BE2C (cell line): ENCODE data around the gene ARFGEF2.
A peak's percentile ranks its signal among the peaks of the same experiment; 100 is the strongest.

Experiments used
- DNase-seq: peaks from one replicate; pipeline ENCODE4 v3.0.0-alpha.2; 2020
- H3K27me3 ChIP-seq: fragments of 250-450 bp; sonication (Bioruptor Pico); 2 replicates; pipeline ENCODE4 v1.5.1; 2020; ENCODE audit warnings: mild to moderate bottlenecking
- H3K36me3 ChIP-seq: fragments of 250-450 bp; sonication (Bioruptor Pico); 2 replicates; pipeline ENCODE4 v1.5.1; 2020; ENCODE audit warnings: mild to moderate bottlenecking
- H3K4me1 ChIP-seq: fragments of 250-450 bp; sonication (Bioruptor Pico); 2 replicates; pipeline ENCODE4 v1.5.1; 2020
- H3K4me3 ChIP-seq: 2 replicates; pipeline ENCODE4 v1.5.1; 2011; ENCODE audit warnings: low read depth, low read length
- H3K9me3 ChIP-seq: fragments of 250-450 bp; sonication (Bioruptor Pico); 2 replicates; pipeline ENCODE4 v1.5.1; 2020
- CTCF ChIP-seq: IDR thresholded peaks from 2 replicates; pipeline ENCODE4 v1.5.1; 2012; ENCODE audit warnings: mild to moderate bottlenecking, low read depth, low read length

Gene ARFGEF2

DNA sequence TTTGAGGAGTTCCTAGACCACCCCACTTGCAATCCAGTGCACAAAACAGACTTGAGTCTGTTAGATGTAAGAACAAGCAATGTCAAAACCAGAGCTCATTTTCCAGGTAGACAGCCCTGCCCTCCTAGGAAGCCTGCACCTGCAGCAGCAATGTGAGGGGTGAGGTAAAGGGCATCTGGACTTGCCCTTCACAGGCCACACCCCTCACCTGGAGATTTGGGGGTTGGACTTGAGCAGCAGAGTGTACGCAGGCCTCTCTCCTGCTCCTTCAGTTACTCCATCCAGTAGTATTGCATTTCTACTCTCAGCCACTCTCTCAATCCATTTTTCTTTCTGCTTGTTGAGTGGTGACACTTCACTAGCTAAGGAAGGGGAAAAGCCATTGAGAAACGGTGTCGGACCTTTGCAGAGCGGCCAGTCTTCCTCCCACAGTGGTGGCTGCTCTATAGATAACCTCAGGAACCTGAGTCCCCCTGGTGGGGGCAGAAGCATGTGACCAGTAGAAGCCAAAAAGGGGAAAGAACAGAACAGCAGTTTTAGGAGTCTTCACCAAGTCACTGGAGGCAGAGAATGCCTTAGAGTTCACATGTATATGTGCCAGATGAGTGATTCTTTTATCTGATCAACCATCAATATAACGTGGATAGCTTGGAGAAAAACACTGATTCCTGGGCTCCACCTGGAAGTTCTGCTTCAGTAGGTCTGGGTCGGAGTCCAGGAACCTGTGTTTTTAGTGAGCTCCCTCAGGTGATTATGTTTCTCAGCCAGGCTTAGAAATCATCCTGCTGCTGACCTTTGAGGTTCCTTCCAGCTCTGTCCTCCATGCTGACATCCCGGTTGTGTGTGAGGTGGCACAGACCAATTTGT, 28.0 kb downstream of the ARFGEF2 start:
- Histone ChIP-seq H3K36me3 (peaks cover 62% of the 10 kb centered on the region), H3K4me1 (no peaks in the 10 kb centered on the region), H3K9me3 (no peaks in the 10 kb centered on the region), H3K4me3 (no peak overlapping the region), H3K27me3 (no peaks in the 10 kb centered on the region)
- DNase-seq, result no peak
- TF ChIP-seq CTCF, result peak; percentile 44

DNA sequence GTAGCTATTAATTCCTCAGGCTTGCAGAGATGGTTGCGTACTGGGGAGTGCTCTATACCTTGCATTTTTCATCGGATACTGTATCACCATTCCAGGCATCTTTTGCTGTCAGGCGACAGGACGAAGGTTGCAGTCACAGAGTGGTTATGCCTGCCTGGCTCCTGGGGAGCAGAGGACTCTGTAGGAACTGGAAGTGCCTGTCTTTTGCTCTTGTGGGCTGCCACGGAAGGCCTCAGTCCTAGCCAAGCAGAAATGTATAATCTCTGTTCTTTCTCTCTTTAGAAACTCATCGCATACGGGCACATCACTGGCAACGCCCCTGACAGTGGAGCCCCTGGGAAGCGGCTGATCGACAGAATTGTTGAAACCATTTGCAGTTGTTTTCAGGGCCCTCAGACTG, 29.5 kb downstream of the ARFGEF2 start:
- no peaks in the 10 kb centered on the region for H3K9me3 ChIP-seq
- H3K27me3 ChIP-seq, result no peaks in the 10 kb centered on the region
- no peak for DNase-seq
- H3K4me1 ChIP-seq, result no peaks in the 10 kb centered on the region
- peaks cover 67% of the 10 kb centered on the region for H3K36me3 ChIP-seq
- no peak overlapping the region for H3K4me3 ChIP-seq
- TF ChIP-seq CTCF, result no peak

DNA sequence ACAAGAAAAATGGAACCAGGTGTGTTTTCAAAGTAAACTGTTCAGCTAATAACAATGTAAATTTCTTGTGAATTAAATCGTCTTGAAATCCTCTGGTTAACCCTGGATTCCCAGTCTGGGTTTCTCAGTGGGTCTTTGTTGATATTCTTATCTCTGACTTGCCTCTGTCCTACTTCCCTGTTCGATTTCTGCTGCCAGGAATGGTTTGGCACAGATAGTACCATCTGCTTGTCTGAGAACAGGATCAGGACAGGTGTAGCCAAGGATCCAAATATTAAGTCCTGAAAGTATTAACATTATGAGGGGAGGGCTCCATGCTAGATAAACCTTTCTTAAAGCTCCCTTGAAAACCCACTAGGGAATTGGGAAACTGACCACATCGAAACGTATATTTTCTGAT, 30.1 kb downstream of the ARFGEF2 start:
- H3K9me3 ChIP-seq, result no peaks in the 10 kb centered on the region
- DNase-seq, result no peak
- H3K36me3 ChIP-seq, result peaks cover 67% of the 10 kb centered on the region
- H3K4me1 ChIP-seq, result no peaks in the 10 kb centered on the region; the same call in 1 of the 2 replicates
- H3K27me3 ChIP-seq, result no peaks in the 10 kb centered on the region
- TF ChIP-seq CTCF, result no peak
- H3K4me3 ChIP-seq, result no peak overlapping the region

DNA sequence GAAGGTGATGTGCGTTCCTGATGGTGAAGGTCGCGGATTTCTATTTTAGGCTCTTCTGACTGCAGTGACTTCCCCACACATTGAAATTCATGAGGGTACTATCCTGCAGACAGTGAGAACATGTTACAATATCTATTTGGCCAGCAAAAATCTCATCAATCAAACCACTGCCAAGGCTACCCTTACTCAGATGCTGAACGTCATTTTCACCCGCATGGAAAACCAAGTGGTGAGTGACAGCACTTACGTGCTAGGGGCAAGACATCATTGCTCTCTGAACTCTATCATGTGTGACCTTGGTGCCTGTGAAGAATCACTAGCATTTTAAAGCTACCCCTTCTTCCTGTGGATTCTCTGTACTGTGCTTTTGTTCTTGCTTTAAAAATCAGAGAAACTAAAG, 31.1 kb downstream of the ARFGEF2 start:
- Histone ChIP-seq H3K9me3 (no peaks in the 10 kb centered on the region), H3K4me3 (no peak overlapping the region), H3K4me1 (peaks cover 2% of the 10 kb centered on the region; the same call in 1 of the 2 replicates), H3K27me3 (no peaks in the 10 kb centered on the region), H3K36me3 (peaks cover 62% of the 10 kb centered on the region)
- TF ChIP-seq CTCF, result no peak
- DNase-seq, result no peak

DNA sequence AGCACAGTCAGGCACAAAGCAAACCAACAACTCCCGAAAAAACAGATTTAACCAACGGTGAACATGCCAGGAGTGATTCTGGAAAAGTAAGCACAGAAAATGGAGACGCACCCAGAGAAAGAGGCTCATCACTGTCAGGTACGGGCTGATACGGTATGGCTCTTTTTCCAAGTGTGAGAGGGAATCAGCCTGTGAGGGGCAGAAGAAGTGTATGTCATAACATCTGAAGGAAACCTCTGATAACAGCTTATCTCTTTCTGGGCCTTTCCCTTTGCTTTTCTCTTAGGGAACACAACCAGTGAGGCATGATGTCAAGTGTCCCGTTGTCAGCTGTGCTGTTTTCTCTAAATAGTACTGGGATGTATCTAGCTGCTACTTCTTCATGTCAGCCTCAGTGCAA, 32.1 kb downstream of the ARFGEF2 start:
- peaks cover 54% of the 10 kb centered on the region for H3K36me3 ChIP-seq
- no peaks in the 10 kb centered on the region for H3K9me3 ChIP-seq
- H3K4me1 ChIP-seq, result peaks cover 2% of the 10 kb centered on the region; the same call in 1 of the 2 replicates
- no peak for TF ChIP-seq CTCF
- H3K27me3 ChIP-seq, result no peaks in the 10 kb centered on the region
- H3K4me3 ChIP-seq, result no peak overlapping the region
- DNase-seq, result no peak

GRCh38 chr20:48956052-48956451, 34.5 kb downstream of the ARFGEF2 start:
- peaks cover 38% of the 10 kb centered on the region for H3K36me3 ChIP-seq
- no peak for TF ChIP-seq CTCF
- no peaks in the 10 kb centered on the region for H3K27me3 ChIP-seq
- H3K9me3 ChIP-seq, result no peaks in the 10 kb centered on the region
- peaks cover 2% of the 10 kb centered on the region; the same call in 1 of the 2 replicates for H3K4me1 ChIP-seq
- H3K4me3 ChIP-seq, result no peak overlapping the region
- DNase-seq, result no peak
